ENCODE results near the gene PPP2R2C.

Gene PPP2R2C

GRCh38 chr4:6472387-6473263, at the start of gene PPP2R2C:
Gene PPP2R2C, minus strand, starts transcription at chr4:6472614. Its CDS starts 385 bp downstream, at chr4:6472229.
- DNase-seq = no peak

- no peak for DNase-seq
Observed at GRCh38 chr4:6520978-6521377, 48.6 kb upstream of the PPP2R2C start.

GRCh38 chr4:6520051-6520636, 47.7 kb upstream of the PPP2R2C start:
- no peak for DNase-seq

GRCh38 chr4:6517171-6517570, 44.8 kb upstream of the PPP2R2C start:
- DNase-seq = no peak

- no peak for DNase-seq
Observed at GRCh38 chr4:6516762-6517161, 44.3 kb upstream of the PPP2R2C start.

GRCh38 chr4:6516281-6516680, 43.9 kb upstream of the PPP2R2C start:
- no peak for DNase-seq

- no peak for DNase-seq
Observed at GRCh38 chr4:6513678-6514077, 41.3 kb upstream of the PPP2R2C start.

GRCh38 chr4:6509587-6509986, 37.2 kb upstream of the PPP2R2C start:
- no peak for DNase-seq

- no peak for DNase-seq
Observed at GRCh38 chr4:6507345-6507744, 34.9 kb upstream of the PPP2R2C start.

- no peak for DNase-seq
Observed at GRCh38 chr4:6506616-6507140, 34.3 kb upstream of the PPP2R2C start.

- DNase-seq = no peak
Observed at GRCh38 chr4:6504900-6505496, 32.6 kb upstream of the PPP2R2C start.

GRCh38 chr4:6502747-6503465, 30.5 kb upstream of the PPP2R2C start:
- DNase-seq = no peak

GRCh38 chr4:6502147-6502546, 29.7 kb upstream of the PPP2R2C start:
- no peak for DNase-seq

- DNase-seq = no peak
Observed at GRCh38 chr4:6501171-6501570, 28.8 kb upstream of the PPP2R2C start.

- DNase-seq = no peak
Observed at GRCh38 chr4:6500481-6501140, 28.2 kb upstream of the PPP2R2C start.

GRCh38 chr4:6499238-6499600, 26.8 kb upstream of the PPP2R2C start:
- no peak for DNase-seq

- DNase-seq = no peak
Observed at GRCh38 chr4:6498511-6499237, 26.3 kb upstream of the PPP2R2C start.

GRCh38 chr4:6497796-6498195, 25.4 kb upstream of the PPP2R2C start:
- no peak for DNase-seq

- DNase-seq = no peak
Observed at GRCh38 chr4:6495736-6496135, 23.3 kb upstream of the PPP2R2C start.

GRCh38 chr4:6495296-6495590, 22.8 kb upstream of the PPP2R2C start:
- no peak for DNase-seq

GRCh38 chr4:6494431-6495295, 22.2 kb upstream of the PPP2R2C start:
- DNase-seq = no peak

All from CD4-positive, alpha-beta T cell treated with Interferon gamma for 1 hour (primary cell).